HG03571 (cell line): Measurements from ENCODE around the gene SIPA1.

ENCODE experiments used
- ATAC-seq: cut with Tn5 transposase; IDR thresholded peaks from one replicate; pipeline ENCODE4 v1.9.1; 2021; ENCODE audit not compliant: unreplicated experiment

Gene SIPA1

GRCh38 chr11:65637794-65638419 is at the start of gene SIPA1:
Gene SIPA1, plus strand, starts transcription at chr11:65638101. Its CDS starts 2,821 bp downstream, at chr11:65640922.
- ATAC-seq, result peak; percentile 35

- peak; percentile 69 for ATAC-seq
Measured at GRCh38 chr11:65588199-65589054, 49.5 kb upstream of the SIPA1 start.

- no peak for ATAC-seq
Measured at GRCh38 chr11:65589444-65590239, 48.3 kb upstream of the SIPA1 start.

- ATAC-seq, result no peak
Measured at GRCh38 chr11:65590240-65590738, 47.6 kb upstream of the SIPA1 start.

DNA sequence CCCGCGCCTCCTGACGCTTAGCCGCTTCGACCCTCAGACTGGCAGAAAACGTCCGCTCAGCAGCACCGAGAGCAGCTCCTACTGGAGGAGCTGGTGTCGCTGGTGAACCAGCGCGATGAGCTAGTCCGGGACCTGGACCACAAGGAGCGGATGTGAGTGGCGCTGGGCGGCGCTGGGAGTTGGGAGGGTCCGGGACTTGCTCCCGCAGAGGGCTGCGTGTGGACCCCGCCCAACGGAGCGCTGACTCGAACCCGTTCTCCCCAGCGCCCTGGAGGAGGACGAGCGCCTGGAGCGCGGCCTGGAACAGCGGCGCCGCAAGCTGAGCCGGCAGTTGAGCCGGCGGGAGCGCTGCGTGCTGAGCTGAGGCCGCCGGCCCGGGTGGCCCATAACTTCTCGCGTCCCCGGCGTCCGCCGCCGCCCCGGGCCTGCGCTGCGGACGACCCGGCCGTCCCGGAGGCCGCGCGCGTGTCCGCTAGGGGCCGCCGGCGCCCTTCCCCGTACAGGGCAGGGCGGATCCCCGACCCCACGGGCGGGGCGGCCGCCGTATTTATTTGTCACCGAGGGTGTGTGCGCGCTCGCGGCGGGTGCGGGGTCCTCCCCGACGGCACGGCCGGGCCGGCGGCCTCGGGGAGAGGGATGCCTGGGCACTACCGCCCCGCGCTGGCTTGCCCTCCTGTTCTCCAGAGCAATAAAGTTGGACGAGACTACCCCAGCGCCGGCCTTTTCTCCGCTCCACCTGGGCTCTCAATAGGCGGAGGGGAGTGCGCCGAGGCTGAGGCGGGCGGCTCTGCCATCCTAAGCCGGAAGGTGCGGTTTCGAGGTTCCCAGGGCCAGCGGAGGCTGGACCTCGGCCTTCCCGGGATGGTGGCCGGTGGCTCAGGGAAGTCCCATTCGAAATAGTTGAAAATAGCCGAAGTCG is 45.7 kb upstream of the SIPA1 start:
- ATAC-seq, result no peak

GRCh38 chr11:65592858-65593517 is 44.9 kb upstream of the SIPA1 start:
- ATAC-seq, result no peak

DNA sequence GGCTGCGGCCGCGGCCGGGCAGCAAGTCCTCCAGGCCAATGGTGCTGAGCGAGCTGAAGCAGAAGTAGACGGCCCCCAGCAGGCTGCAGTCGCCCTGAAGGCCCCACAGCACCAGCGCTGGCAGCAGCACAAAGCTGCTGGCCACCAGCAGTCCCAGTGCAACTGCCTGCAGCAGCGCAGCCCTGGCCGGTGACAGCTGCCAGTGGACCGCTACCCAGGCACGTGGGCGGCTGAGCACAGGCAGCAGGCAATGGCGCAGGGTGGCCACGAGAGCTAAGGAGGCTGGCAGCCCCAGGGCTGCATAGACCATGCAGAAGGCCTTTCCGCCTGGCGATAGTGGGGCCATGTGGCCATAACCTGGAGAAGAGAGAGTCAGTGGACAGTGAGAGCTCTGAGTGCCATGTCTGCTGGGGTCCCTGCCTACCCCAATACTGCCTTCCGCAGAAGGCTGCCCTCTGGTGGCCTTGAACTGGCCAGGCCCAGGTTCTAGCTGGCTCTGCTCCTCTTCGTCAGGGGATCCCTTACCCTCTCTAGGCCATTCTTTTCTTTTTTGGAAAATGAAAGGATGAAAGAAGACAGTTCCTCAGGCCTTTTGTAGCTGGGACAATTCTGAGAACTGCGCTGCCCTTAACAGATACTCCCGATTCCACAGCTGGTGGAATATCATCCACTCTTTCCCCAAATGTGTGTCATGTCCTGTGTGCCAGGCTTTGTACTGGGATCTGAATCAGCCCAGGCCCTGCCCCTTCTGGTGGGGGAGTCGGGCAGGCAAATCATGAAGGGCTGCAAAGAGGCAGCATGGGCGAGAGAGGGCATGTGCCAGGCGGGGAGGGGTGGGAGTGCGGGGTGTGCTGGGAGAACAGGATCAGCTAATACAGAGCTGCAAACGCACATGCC is 44.1 kb upstream of the SIPA1 start:
- ATAC-seq, result no peak

DNA sequence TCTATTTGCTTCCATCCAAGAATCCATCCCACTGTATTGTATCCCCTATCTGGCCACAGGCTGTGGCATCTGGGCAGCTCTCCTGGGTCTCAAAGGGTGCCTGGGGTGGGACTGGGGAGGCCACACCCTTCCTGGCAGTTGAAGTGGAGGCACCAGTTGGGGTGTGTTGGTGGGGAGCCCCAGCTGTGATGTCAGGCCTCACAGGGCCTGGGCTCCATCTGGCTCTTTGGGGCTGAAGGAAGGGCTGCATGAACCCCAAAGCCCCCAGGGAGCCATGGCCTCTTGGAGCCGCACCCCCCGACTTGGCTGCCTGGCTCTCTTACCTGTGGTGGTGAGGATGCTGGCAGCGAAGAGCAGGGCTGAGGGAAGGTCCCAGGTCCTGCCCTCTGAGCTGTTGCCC is 42.8 kb upstream of the SIPA1 start:
- ATAC-seq, result no peak

- no peak for ATAC-seq
Measured at GRCh38 chr11:65595543-65596281, 42.2 kb upstream of the SIPA1 start, which contains the start of gene KCNK7. Gene KCNK7, minus strand, starts transcription at chr11:65595800. Its CDS starts 28 bp downstream, at chr11:65595772.

DNA sequence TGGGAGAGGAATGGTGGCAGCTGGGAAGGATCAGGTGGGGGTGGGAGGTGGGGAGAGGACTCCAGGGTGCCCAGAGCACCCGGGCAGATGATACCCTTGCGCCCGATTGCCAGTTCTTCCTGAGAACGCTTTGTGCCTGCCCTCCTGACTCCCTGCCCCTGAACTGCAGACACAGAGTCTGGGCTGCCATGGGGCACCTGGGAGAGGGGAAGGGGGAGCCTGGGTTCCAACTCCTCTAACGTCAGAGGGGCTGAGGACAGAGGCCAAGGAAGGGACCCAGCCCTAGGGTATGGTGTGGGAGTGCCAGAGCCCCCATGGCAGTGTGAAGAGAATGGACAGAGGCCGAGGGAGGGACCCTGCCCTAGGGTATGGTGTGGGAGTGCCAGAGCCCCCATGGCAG is 41.4 kb upstream of the SIPA1 start:
- ATAC-seq, result no peak

DNA sequence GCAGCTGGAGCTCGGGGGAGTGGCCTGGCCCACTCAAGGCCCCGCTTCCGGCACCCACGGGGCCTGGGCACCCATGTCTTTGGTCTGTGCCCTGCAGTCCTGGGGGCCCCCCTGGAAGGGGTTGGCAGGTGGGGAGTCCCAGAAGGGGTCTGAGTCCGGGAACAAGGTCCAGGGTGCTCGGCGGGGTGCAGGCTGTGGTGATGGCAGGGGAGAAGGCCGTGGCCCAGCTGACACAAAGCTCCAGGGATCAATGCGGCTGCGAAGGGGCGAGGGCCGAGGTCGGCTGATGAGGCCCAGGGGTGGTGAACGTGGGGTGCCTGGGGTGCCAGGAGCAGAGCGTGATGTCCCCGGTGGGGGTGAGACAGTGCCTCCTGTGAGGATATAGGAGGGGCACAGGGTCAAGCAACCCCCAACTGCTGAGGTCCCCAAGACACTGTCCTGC is 39.6 kb upstream of the SIPA1 start:
- ATAC-seq, result no peak

DNA sequence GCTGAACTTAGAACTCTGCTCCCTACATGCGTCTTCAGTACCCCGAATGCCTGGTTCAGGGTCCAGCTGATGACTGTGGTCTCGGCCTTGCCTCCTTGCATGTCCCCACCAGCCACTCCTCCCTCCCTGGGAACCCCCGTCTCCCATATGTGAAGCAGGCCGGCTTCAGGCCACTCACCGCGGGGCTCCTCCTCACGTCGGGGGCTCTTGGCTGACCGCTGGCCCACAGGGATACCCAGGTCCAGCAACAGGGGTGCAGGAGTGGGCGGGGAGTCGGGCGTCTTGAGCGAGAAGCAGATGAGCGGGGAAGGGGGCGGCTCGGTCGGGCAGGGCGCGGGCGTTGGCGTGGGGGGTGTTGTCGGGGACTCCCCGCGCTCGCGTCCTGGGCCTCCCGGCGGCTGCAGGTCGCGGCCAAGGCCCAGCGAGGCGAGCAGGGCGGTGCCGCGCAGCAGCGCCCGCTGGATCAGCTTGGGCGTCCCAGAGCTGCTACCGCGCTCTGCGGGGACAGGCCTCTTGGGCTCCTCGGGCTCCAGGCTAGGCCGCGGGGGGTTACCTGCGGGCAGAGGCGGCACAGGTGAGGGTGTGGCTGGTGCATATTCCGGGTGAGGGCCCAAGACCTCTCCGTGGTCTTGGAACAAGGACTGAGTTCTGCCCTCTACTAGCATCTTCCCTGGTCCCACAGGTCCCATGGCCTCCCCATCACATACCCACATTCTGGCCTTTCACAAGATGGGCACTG is 38.5 kb upstream of the SIPA1 start:
- ATAC-seq, result no peak

GRCh38 chr11:65599955-65600246 is 38.0 kb upstream of the SIPA1 start:
- no peak for ATAC-seq

DNA sequence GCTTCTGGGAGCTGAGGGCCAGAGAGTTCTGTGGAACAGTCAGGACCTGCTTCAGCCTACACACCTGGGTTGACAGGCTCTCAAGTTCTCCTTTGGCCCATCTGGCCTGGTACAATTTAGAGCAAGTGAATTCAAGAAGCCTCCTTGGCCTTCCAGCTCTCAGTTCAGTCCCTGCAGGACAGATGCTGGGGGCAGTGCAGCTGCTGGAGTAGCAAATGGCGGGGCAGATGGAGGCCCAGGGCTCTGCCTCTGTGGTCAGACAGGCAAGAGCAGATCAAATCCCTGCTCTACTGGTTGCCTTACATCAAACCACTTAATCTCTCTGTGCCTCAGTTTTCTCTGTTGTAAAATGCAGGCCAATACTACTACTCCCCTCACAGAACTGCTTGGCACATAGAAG is 33.6 kb upstream of the SIPA1 start:
- ATAC-seq, result no peak

GRCh38 chr11:65606876-65607613 is 30.9 kb upstream of the SIPA1 start:
- no peak for ATAC-seq

- ATAC-seq, result no peak
Measured at GRCh38 chr11:65607614-65608426, 30.1 kb upstream of the SIPA1 start.
